Measurements from ENCODE around the gene DNAH10. TPM values are rescaled to one million over a fixed set of nuclear protein-coding genes. Genes with fewer than 3 reads are reported as not detected.

DNAH10 gene
- total and polyA plus RNA-seq, 2 experiments from 2014 or later = 0.11 to 0.44 TPM

DNA sequence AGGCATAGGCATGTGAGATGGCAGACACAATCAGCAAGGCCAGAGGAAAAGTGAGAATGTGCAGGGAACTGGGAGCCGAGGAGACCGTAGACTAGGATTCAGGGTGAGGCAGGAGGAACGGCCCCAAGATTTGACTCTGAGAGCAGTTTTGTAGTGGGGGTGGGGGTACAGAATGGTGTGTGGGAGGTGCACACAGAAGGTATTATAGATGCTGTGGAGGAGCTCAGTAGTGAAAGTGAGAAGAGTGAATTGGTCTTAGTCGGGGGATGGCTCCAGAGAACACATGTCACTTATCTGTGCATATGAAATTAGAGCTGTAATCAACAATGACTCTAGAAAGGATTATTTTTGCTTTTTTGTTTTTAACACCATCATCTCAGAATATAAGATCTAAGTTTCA, 222.8 kb downstream of the DNAH10 start:
- H3K9me3 ChIP-seq (ENCODE audit: low read depth) = no peaks in the 10 kb centered on the region
- no peak overlapping the region for H3K4me3 ChIP-seq
- in situ Hi-C loops (cut with MboI) = loop anchor here (10.0 kb wide), 1 partner anchor 180 kb away; no protein-coding TSS in a partner anchor
- H3F3A ChIP-seq (ENCODE audit: insufficient read depth) = 0 out of 2 replicates have a peak, but pooled peaks cover 3% of the 10 kb centered on the region
- peaks cover 40% of the 10 kb centered on the region for H3K79me2 ChIP-seq (ENCODE audit: insufficient read depth)
- H3K4me1 ChIP-seq (ENCODE audit: insufficient read depth) = no peaks in the 10 kb centered on the region
- no peak overlapping the region for H3K9ac ChIP-seq
- H4K20me1 ChIP-seq (ENCODE audit: insufficient read depth) = no peaks in the 10 kb centered on the region
- no peak overlapping the region for H3K4me2 ChIP-seq (ENCODE audit: unreplicated experiment)
- no peaks in the 10 kb centered on the region for H3K27me3 ChIP-seq (replicated peaks; ENCODE audit: insufficient read depth)
- DNase-seq = no peak
- peaks cover 9% of the 10 kb centered on the region for H3K36me3 ChIP-seq (ENCODE audit: low read depth)
- TF ChIP-seq EZH2phosphoT487 (IDR thresholded peaks at IDR 0.05; ENCODE audit: insufficient read depth, low read depth) (no peak), EZH2 (IDR thresholded peaks at IDR 0.05; ENCODE audit: insufficient read depth, poor library complexity, severe bottlenecking) (no peak)
- H2AFZ ChIP-seq = no peak overlapping the region
- no peak overlapping the region for H3K27ac ChIP-seq
- no peaks in the 10 kb centered on the region for H3K9me2 ChIP-seq (ENCODE audit: insufficient read depth)
- WGBS, 2 experiments (ENCODE audit: low coverage in 1 of 2, low lambda C conversion rate in 2 of 2, missing lambda C conversion rate in 2 of 2) = 79 to 83% methylated on average over 4 of the region's 4 CpGs

Small RNA genes lying within 50 kb of the gene (small RNA-seq; reads per million reads assigned to genes)
- not detected for gene AC068790.4 (ENCODE audit: low read depth, low replicate concordance)
- not detected for gene AC068790.6 (ENCODE audit: low read depth, low replicate concordance)

Other genes starting within 250 kb of the DNAH10 start
- 16.6 and 29.8 TPM in 2 replicates for gene RILPL1, start 228.6 kb upstream of the DNAH10 start, total RNA-seq (2014; rRNA removed; shearing (Covaris generic))
- gene RILPL1, start 228.6 kb upstream of the DNAH10 start, polyA plus RNA-seq (2016; fragmentation: Nextera tagmentation; extraction: Ambion mirVana) = 2.9 and 3.6 TPM in 2 replicates
- 440 and 494 TPM in 2 replicates for gene TMED2, start 177.7 kb upstream of the DNAH10 start, total RNA-seq (2014; rRNA removed; shearing (Covaris generic))
- gene TMED2, start 177.7 kb upstream of the DNAH10 start, polyA plus RNA-seq (2016; fragmentation: Nextera tagmentation; extraction: Ambion mirVana) = 560 and 574 TPM in 2 replicates
- gene DDX55, start 160.2 kb upstream of the DNAH10 start, total RNA-seq (2014; rRNA removed; shearing (Covaris generic)) = 10.5 and 20.4 TPM in 2 replicates
- gene DDX55, start 160.2 kb upstream of the DNAH10 start, polyA plus RNA-seq (2016; fragmentation: Nextera tagmentation; extraction: Ambion mirVana) = 13.6 and 16.5 TPM in 2 replicates
- 88.0 and 108 TPM in 2 replicates for gene EIF2B1, start 128.6 kb upstream of the DNAH10 start, total RNA-seq (2014; rRNA removed; shearing (Covaris generic))
- gene EIF2B1, start 128.6 kb upstream of the DNAH10 start, polyA plus RNA-seq (2016; fragmentation: Nextera tagmentation; extraction: Ambion mirVana) = 63.3 and 63.5 TPM in 2 replicates
- gene GTF2H3, start 128.5 kb upstream of the DNAH10 start, total RNA-seq (2014; rRNA removed; shearing (Covaris generic)) = 38.7 and 54.5 TPM in 2 replicates
- 24.2 and 25.8 TPM in 2 replicates for gene GTF2H3, start 128.5 kb upstream of the DNAH10 start, polyA plus RNA-seq (2016; fragmentation: Nextera tagmentation; extraction: Ambion mirVana)
- gene TCTN2, start 91.2 kb upstream of the DNAH10 start, total RNA-seq (2014; rRNA removed; shearing (Covaris generic)) = 9.3 and 13.3 TPM in 2 replicates
- 4.4 and 5.0 TPM in 2 replicates for gene TCTN2, start 91.2 kb upstream of the DNAH10 start, polyA plus RNA-seq (2016; fragmentation: Nextera tagmentation; extraction: Ambion mirVana)
- gene ATP6V0A2, start 49.9 kb upstream of the DNAH10 start, total RNA-seq (2014; rRNA removed; shearing (Covaris generic)) = 22.3 and 30.2 TPM in 2 replicates
- gene ATP6V0A2, start 49.9 kb upstream of the DNAH10 start, polyA plus RNA-seq (2016; fragmentation: Nextera tagmentation; extraction: Ambion mirVana) = 12.9 and 13.3 TPM in 2 replicates
- gene CCDC92, start 210.5 kb downstream of the DNAH10 start, total RNA-seq (2014; rRNA removed; shearing (Covaris generic)) = 13.2 and 20.3 TPM in 2 replicates
- 49.5 and 54.7 TPM in 2 replicates for gene CCDC92, start 210.5 kb downstream of the DNAH10 start, polyA plus RNA-seq (2016; fragmentation: Nextera tagmentation; extraction: Ambion mirVana)
- 29.1 and 36.3 TPM in 2 replicates for gene ZNF664, start 210.9 kb downstream of the DNAH10 start, total RNA-seq (2014; rRNA removed; shearing (Covaris generic))
- gene ZNF664, start 210.9 kb downstream of the DNAH10 start, polyA plus RNA-seq (2016; fragmentation: Nextera tagmentation; extraction: Ambion mirVana) = 10.7 and 11.3 TPM in 2 replicates